Cardiac fibroblast (primary cell): ENCODE data around the gene EXOC1L.
A peak's percentile ranks its signal among the peaks of the same experiment; 100 is the strongest.

Source experiments
- DNase-seq, 2 donors: peaks; one replicate each; pipeline versions ENCODE4 v3.0.0 to v3.0.0-alpha.2; 2010; ENCODE audit warnings: low read depth in 2 of 2
- H3K4me3 ChIP-seq, 2 donors: replicated peaks in 1 of 2; 1 replicate in 1 of 2; 2 replicates in 1 of 2; pipeline ENCODE4 v1.5.1; 2011; ENCODE audit warnings: low read depth in 2 of 2, low read length in 2 of 2, mild to moderate bottlenecking in 2 of 2, moderate library complexity in 1 of 2
- CTCF ChIP-seq: IDR thresholded peaks from one replicate; pipeline ENCODE4 v1.5.1; 2011; ENCODE audit warnings: low read depth, mild to moderate bottlenecking, low read length, inconsistent platforms

Gene EXOC1L, protein sequence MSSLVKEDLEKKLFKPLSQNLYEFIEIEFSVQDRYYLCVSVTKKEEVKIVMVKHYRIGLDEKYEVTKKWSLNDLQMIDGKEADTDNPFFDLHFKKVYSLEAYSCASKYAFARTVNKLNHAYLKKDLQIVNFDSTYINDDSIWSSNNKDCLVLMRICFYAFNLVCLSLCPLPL

DNA sequence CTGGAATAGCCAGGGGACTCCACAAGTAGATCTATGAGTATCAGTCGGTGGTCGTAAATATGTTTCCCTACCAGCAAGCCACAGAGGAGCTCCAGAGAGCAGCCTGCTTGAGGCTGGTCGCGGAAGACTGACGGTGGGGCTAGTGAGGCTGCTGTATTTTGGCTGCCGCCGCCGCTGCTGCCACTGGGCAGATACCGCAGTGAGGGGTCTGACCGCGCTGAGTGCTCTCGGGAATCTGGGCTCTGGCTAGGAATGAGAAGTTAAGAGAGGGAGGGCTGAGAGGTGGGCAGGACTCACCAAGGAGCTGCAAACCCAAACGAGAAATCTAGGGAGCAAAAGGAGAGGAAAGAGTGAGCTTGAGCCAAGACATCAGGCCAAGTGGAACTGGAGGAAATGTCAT lies at the start of gene EXOC1L:
TSS of gene EXOC1L (plus strand) at position 157 of the 400 bp plus-strand sequence. CDS start at position 394, 237 bp downstream.
- H3K4me3 ChIP-seq = peak within 1 kb of the TSS; percentile 2 to 11
- DNase-seq = peak; percentile 3 to 33
- TF ChIP-seq CTCF = no peak

GRCh38 chr4:55770662-55771061 lies 48.9 kb upstream of the EXOC1L start:
- no peak for DNase-seq
- no peak overlapping the region for H3K4me3 ChIP-seq
- TF ChIP-seq CTCF = no peak

- no peak overlapping the region for H3K4me3 ChIP-seq
- DNase-seq = no peak
- TF ChIP-seq CTCF = no peak
Observed at GRCh38 chr4:55781341-55781740, 38.2 kb upstream of the EXOC1L start.

GRCh38 chr4:55781812-55782211 lies 37.8 kb upstream of the EXOC1L start:
- peak in 1 of 2 donors; percentile 30 for DNase-seq
- no peak for TF ChIP-seq CTCF
- H3K4me3 ChIP-seq = no peak overlapping the region

DNA sequence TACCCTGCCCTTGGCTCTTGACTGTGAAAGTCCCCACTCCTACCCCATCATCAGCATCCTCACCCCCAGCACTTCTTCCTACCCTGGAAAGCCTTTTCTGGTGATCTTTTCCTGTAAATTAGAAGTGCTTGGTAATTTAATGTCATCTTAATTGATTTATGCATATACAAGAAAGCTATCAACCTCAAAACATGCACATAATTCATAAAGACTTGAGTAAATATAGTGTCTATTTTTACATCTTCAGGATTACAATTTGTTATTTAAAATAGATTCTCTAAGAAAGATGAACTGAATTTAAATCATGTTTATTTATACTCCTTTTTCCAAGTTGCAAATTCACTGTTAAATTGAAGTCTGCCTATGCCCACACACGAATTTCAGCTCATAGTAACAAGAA lies 36.0 kb upstream of the EXOC1L start:
- DNase-seq = no peak
- H3K4me3 ChIP-seq = no peak overlapping the region
- TF ChIP-seq CTCF = no peak

DNA sequence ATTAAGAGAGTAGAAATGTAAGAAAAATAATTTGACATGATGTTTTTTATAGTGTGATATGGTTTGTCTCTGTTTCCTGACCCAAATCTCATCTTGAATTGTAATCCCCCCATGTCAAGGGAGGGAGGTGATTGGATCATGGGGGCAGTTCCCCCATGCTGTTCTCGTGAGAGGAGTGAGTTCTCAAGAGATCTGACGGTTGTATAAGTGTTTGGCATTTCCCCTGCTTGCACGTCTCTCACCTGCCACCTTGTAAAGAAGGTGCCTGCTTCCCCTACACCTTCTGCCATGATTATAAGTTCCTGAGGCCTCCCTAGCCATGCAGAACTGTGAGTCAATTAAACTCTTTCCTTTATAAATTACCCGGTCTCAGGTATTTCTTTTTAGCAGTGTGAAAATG lies 34.8 kb upstream of the EXOC1L start:
- TF ChIP-seq CTCF = no peak
- DNase-seq = no peak
- H3K4me3 ChIP-seq = no peak overlapping the region

- H3K4me3 ChIP-seq = no peak overlapping the region
- peak; percentile 5 to 45 for DNase-seq
- TF ChIP-seq CTCF = no peak
Observed at GRCh38 chr4:55791666-55792065, 27.9 kb upstream of the EXOC1L start.
